Esophagus squamous epithelium (tissue), 5 donors: Measurements from ENCODE around the gene TFF1. TPM values are rescaled to one million over a fixed set of nuclear protein-coding genes. Genes with fewer than 3 reads are reported as not detected.

Source experiments
- DNase-seq: peaks from one replicate; lab custom pipeline; 2025; lab: John Stamatoyannopoulos, UW
- H3K27ac ChIP-seq, 4 donors: fragments of 200-600 bp; sonication (generic); one replicate each; pipeline ENCODE4 v1.5.1; 2016 to 2019; ENCODE audit warnings: mild to moderate bottlenecking in 1 of 4
- H3K27me3 ChIP-seq, 4 donors: fragments of 200-600 bp; sonication (generic); 1 replicate in 3 of 4; 2 replicates in 1 of 4; pipeline versions ENCODE4 v1.5.1 to v1.6.0; 2017 to 2021; ENCODE audit warnings: antibody characterized with exemption in 1 of 4
- H3K36me3 ChIP-seq, 3 donors: fragments of 200-600 bp; sonication (generic); one replicate each; pipeline ENCODE4 v1.5.1; 2016 to 2019
- H3K4me1 ChIP-seq, 3 donors: fragments of 200-600 bp; sonication (generic); one replicate each; pipeline ENCODE4 v1.5.1; 2017 to 2019
- H3K4me3 ChIP-seq, 4 donors: fragments of 200-600 bp; sonication (generic); 1 replicate in 3 of 4; 2 replicates in 1 of 4; pipeline ENCODE4 v1.5.1; 2016 to 2019; ENCODE audit warnings: mild to moderate bottlenecking in 2 of 4, moderate library complexity in 1 of 4
- H3K9me3 ChIP-seq, 3 donors: fragments of 200-600 bp; sonication (generic); one replicate each; pipeline ENCODE4 v1.5.1; 2016 to 2019
- POLR2A ChIP-seq, 4 donors: fragments of 450-650 bp; IDR thresholded peaks; one replicate each; pipeline ENCODE4 v1.6.1; 2017; ENCODE audit warnings: antibody characterized with exemption in 4 of 4, mild to moderate bottlenecking in 4 of 4, moderate library complexity in 3 of 4
- WGBS, 2 donors: methylation state at CpG; one replicate each; pipeline ENCODE4 v1.1.5; 2018; 5-methylcytosine and 5-hydroxymethylcytosine counted together
- intact Hi-C: fragments of 100-400 bp; cut with DNase I; formaldehyde crosslinking; loops from one replicate; pipeline ENCODE4 v1.15.0; 2022
- total RNA-seq, 4 donors: library from RNA; depleted of rRNA; stranded (reverse); fragments of >200 nt; gene quantifications; one replicate each; pipeline ENCODE4 v1.1.0, GENCODE V29; 2016
- TF ChIP-seq, protein P1 (sequence below), 6 experiments: fragments of 450-650 bp in 4 of 6; fragments of 200-600 bp in 2 of 6; sonication (generic) in 2 of 6; IDR thresholded peaks; one replicate each; pipeline ENCODE4 v1.5.1; 2016 to 2019; ENCODE audit warnings: antibody characterized with exemption in 6 of 6, mild to moderate bottlenecking in 4 of 6, moderate library complexity in 4 of 6
- donor health status: DM: yes; HTN: yes; CAD: no.

TFF1 gene
- total RNA-seq, 4 donors from 2014 or later = not detected

DNA sequence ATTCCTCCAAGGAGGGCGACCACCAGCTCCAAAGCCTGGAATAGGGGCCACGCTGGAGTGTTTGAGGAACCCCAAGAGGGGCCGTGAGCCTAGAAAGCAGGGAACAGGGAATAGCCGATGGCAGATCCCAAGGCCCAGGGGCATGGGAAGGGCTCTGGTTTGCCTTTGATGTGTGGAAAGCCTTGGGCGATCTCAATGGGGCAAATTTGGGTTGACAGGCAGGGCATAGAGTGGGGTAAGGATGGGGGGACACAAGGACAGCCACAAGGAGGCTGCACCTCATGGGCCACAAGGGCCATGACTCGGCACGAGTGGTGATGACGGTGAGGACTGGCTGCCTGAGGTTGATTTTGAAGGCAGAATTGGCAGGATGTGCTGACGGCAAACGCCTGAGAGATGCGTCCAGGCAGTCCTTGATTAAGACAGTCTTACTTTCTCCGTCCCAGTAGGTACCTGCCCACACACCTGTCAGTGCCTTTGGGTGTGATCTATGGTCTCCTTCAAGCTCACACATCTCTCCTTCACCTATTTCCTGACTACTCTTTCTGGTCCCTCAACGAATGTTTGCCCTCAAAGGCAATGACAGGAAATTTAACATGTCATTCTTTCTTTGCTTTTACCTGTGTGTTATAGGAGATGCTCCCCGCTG, 31.5 kb upstream of the TFF1 start:
- Histone ChIP-seq H3K9me3 (no peaks in the 10 kb centered on the region), H3K36me3 (no peaks in the 10 kb centered on the region), H3K27me3 (peaks cover 0 to 7% (median 0%) of the 10 kb centered on the region in 4 donors), H3K4me1 (no peaks in the 10 kb centered on the region), H3K4me3 (no peak overlapping the region), H3K27ac (no peak overlapping the region)
- no peak for DNase-seq
- WGBS, 2 donors = 80 to 82% methylated on average over 13 of the region's 14 CpGs
- TF ChIP-seq, protein P1, sequence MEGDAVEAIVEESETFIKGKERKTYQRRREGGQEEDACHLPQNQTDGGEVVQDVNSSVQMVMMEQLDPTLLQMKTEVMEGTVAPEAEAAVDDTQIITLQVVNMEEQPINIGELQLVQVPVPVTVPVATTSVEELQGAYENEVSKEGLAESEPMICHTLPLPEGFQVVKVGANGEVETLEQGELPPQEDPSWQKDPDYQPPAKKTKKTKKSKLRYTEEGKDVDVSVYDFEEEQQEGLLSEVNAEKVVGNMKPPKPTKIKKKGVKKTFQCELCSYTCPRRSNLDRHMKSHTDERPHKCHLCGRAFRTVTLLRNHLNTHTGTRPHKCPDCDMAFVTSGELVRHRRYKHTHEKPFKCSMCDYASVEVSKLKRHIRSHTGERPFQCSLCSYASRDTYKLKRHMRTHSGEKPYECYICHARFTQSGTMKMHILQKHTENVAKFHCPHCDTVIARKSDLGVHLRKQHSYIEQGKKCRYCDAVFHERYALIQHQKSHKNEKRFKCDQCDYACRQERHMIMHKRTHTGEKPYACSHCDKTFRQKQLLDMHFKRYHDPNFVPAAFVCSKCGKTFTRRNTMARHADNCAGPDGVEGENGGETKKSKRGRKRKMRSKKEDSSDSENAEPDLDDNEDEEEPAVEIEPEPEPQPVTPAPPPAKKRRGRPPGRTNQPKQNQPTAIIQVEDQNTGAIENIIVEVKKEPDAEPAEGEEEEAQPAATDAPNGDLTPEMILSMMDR (IDR thresholded peaks at IDR 0.05) = no peak
- no peak for TF ChIP-seq POLR2A (IDR thresholded peaks at IDR 0.05)
- intact Hi-C loops = no loop called here

DNA sequence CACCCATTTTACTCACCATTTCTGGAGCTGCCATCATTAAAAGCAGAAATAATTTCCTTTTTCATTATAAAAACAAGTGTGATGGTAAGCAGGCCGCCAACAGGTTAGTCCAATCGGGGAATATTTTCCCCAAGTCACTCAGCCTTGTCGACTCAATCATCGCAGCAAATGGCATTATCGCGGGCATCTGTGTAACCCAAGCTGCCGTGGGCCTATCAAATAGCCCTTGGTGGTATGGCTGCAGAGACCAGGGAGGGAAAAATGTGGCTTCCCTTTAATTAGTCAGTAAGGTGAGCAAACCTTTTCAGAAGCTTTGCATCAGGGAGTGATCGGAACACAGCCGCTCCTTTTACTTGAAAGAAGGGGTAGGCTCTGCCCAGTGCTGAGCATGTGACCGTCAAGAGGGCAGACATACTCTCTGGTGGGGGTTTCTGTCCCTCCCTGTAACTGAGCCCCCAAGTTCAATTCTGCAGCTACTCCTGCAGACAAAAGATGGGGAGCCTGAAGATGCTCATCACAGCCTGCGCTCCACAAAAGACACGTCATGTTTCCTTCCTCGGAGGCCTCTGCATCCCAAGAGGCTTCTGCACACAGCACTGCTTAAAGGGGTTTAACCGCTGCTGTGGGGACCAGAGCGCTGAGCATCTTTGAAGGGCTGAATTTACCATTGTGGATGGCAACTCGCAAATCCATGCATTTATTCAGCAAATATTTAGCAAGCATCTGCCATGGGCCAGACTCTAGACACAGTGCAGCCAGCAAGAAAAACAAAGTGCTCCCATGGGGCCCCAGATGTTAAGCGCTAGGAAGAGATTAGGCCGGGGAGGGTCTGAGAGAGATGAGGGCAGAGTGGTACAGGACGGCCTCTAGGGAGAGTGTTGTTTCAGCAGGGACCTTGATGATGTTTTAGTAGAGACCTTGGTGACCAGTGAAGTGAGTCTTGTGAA, 30.7 kb upstream of the TFF1 start:
- Histone ChIP-seq H3K4me3 (no peak overlapping the region), H3K27me3 (peaks cover 0 to 15% (median 0%) of the 10 kb centered on the region in 4 donors), H3K4me1 (no peaks in the 10 kb centered on the region), H3K9me3 (no peaks in the 10 kb centered on the region), H3K36me3 (no peaks in the 10 kb centered on the region), H3K27ac (no peak overlapping the region)
- TF ChIP-seq POLR2A (IDR thresholded peaks at IDR 0.05) = no peak
- TF ChIP-seq, protein P1 (IDR thresholded peaks at IDR 0.05) = no peak
- WGBS, 2 donors = 81 to 84% methylated on average over 15 to 16 of the region's 19 CpGs
- intact Hi-C loops = no loop called here
- no peak for DNase-seq

DNA sequence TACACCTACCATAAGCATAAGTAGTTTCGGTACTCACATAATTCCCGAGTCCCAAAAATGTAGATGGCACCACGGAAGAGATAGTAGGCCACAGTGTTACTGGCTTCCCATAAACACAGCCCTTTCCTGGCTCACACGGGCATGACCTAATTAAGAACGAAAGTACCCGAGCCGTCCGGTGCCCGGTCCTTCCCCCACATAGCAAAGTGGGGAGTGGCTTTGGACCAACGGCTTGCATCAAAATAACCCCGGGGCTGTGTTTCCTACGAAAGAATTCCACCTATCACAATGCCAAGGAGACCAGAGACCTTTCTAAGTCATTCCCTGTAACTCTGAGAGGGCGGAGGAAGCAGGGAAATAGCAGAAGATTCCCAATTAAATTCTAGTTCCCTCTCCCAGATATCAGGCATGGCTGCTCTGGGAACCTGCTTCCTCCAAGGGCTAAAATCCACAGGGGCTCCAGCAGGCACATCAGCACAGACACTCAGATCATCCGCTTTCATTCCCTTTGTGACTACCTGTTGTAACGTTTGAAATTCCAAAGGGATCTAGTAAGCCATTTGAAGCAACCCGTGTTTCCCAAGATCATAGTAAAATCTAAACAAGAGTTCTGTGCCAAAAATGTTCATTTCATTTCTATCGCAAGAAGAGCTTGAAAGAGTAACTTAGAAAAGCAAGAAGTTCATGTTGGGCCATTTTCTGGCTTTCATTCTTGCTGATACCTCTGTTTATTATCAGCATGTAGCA, 29.7 kb upstream of the TFF1 start, which contains the start of gene TMPRSS3:
Gene TMPRSS3, minus strand, starts transcription at position 148 of the 747 bp plus-strand sequence. CDS start 635 bp downstream, outside the sequence.
- TF ChIP-seq, protein P1 (IDR thresholded peaks at IDR 0.05) = no peak
- no peak for TF ChIP-seq POLR2A (IDR thresholded peaks at IDR 0.05)
- Histone ChIP-seq H3K36me3 (no peaks in the 10 kb centered on the region), H3K27me3 (peaks cover 0 to 24% (median 0%) of the 10 kb centered on the region in 4 donors), H3K4me3 (no peak within 1 kb of the TSS), H3K4me1 (no peaks in the 10 kb centered on the region), H3K9me3 (no peaks in the 10 kb centered on the region), H3K27ac (no peak within 1 kb of the TSS)
- WGBS, 2 donors = 46 to 62% methylated on average over 10 to 13 of the region's 17 CpGs
- DNase-seq = no peak
- intact Hi-C loops = no loop called here

DNA sequence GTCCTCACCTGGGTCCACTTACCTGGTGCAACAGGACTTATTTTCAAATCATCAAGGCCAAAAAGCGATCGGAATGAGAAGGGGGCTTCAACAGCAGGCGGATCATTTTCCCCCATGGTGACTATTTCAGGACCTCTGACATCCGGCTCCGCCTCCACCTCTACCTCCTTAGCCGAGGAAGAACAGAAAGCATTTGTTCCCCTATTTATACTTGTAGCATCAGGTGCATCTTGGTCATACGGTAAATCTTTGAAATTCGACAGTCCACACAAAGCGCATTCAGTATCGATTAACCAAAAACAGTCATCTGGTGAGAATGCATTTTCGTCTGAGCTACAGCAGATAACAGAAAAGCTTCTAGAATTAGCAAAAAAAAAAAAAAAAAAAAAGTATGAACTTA, 29.0 kb upstream of the TFF1 start:
- Histone ChIP-seq H3K27ac (no peak overlapping the region), H3K4me1 (no peaks in the 10 kb centered on the region), H3K9me3 (no peaks in the 10 kb centered on the region), H3K36me3 (no peaks in the 10 kb centered on the region), H3K27me3 (peaks cover 0 to 31% (median 0%) of the 10 kb centered on the region in 4 donors), H3K4me3 (no peak overlapping the region)
- WGBS, 2 donors = 88 to 90% methylated on average over 10 to 11 of the region's 11 CpGs
- intact Hi-C loops = no loop called here
- DNase-seq = no peak
- TF ChIP-seq, protein P1 (IDR thresholded peaks at IDR 0.05) = no peak
- no peak for TF ChIP-seq POLR2A (IDR thresholded peaks at IDR 0.05)
